RWPE1 (cell line): ENCODE results near the gene TLE4.

Experiments used
- CTCF ChIA-PET: fragments of 350-600 bp; sonication (Branson Sonifier 250); formaldehyde crosslinking; extraction: SDS; loops from one replicate; lab custom pipeline; 2021; lab: Yijun Ruan, JAX
- POLR2A ChIA-PET: fragments of 400-600 bp; formaldehyde crosslinking; extraction: SDS; loops from one replicate; lab custom pipeline; 2020; ENCODE audit warnings: antibody characterized with exemption; ENCODE audit not compliant: low non-redundant PET; lab: Yijun Ruan, JAX
- DNase-seq: peaks from one replicate; pipeline ENCODE4 v3.0.0; 2012; ENCODE audit warnings: low spot score
- H3K27ac ChIP-seq: fragments of 450-650 bp; 2 replicates; pipeline ENCODE4 v1.5.1; 2017
- TF ChIP-seq, protein P1 (sequence below): fragments of 450-650 bp; conservative IDR thresholded peaks from 2 replicates; pipeline ENCODE4 v1.5.1; 2017; ENCODE audit warnings: low read depth, mild to moderate bottlenecking

The TLE4 gene

GRCh38 chr9:79658926-79659325, 87.2 kb downstream of the TLE4 start:
- DNase-seq, result no peak
- ChIA-PET POLR2A (no interaction called here), CTCF (interaction anchor here (0.6 kb wide), 1 partner anchor 1642 kb away, joined by 3 read pairs; no protein-coding TSS in a partner anchor)
- TF ChIP-seq, protein P1, sequence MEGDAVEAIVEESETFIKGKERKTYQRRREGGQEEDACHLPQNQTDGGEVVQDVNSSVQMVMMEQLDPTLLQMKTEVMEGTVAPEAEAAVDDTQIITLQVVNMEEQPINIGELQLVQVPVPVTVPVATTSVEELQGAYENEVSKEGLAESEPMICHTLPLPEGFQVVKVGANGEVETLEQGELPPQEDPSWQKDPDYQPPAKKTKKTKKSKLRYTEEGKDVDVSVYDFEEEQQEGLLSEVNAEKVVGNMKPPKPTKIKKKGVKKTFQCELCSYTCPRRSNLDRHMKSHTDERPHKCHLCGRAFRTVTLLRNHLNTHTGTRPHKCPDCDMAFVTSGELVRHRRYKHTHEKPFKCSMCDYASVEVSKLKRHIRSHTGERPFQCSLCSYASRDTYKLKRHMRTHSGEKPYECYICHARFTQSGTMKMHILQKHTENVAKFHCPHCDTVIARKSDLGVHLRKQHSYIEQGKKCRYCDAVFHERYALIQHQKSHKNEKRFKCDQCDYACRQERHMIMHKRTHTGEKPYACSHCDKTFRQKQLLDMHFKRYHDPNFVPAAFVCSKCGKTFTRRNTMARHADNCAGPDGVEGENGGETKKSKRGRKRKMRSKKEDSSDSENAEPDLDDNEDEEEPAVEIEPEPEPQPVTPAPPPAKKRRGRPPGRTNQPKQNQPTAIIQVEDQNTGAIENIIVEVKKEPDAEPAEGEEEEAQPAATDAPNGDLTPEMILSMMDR, result no peak
- no peak overlapping the region for H3K27ac ChIP-seq

- no peak overlapping the region for H3K27ac ChIP-seq
- DNase-seq, result no peak
- ChIA-PET POLR2A (no interaction called here), CTCF (no interaction called here)
- TF ChIP-seq, protein P1, result no peak
These were observed 88.8 kb downstream of the TLE4 start for GRCh38 chr9:79660615-79661014.

DNA sequence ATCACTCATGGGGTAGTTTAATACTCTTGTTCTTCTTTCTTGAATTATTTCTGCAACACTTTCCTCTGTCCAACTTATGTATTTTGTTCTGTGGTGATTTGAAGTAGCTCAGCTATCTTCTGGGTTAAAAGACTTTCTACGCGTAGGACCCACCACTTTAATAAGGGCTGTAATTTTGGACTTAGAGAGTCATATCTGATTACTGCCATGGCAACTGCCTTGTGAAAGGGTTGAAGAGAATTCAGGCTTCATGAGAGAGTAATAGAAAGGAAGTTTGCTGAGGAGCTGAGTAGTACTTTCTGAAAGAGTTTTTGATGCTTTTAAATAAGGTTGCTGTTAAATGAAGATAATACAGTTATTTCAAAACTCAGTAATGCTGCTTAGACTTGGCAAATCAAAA, 89.5 kb downstream of the TLE4 start:
- TF ChIP-seq, protein P1, result no peak
- ChIA-PET POLR2A (no interaction called here), CTCF (no interaction called here)
- no peak for DNase-seq
- no peak overlapping the region for H3K27ac ChIP-seq

DNA sequence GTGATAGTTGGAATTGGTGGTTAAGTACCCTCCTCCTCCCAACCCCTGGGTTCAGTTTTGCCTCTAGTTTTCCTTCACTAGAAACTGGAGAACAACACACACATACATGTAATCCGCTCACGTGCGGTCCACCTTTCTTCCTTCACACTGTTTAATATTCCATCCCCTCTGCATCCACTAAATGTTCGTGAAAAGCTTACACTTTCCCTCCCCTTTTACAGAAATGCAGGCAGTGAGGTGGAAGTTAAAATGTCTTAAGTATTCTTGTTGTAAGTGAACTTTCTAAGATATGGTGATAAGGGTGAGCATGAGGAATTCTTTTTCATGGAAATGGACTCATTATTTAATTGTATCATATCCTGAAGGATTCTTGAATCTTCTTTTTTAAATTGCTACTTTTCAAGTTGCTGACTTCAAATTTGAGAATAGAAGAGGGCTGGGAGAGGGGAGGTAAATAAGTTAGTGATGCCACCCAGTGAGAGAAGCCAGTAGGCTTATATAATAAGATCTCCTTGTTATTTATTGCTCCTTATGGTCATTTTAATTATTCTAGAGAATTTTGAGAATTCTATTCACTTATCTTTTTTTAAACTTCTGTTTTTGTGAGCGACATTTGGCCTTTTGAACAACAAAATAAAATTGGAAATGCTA, 90.2 kb downstream of the TLE4 start:
- no peak for DNase-seq
- POLR2A ChIA-PET, result no interaction called here
- CTCF ChIA-PET, result interaction anchor here (0.6 kb wide), 1 partner anchor 400 kb away, joined by 3 read pairs; no protein-coding TSS in a partner anchor
- TF ChIP-seq, protein P1, result no peak
- H3K27ac ChIP-seq, result no peak overlapping the region

GRCh38 chr9:79662537-79662956, 90.8 kb downstream of the TLE4 start:
- DNase-seq, result no peak
- ChIA-PET CTCF (interaction anchor here (0.6 kb wide), 1 partner anchor 399 kb away, joined by 3 read pairs; no protein-coding TSS in a partner anchor), POLR2A (no interaction called here)
- TF ChIP-seq, protein P1, result no peak
- H3K27ac ChIP-seq, result no peak overlapping the region

- no peak for DNase-seq
- CTCF ChIA-PET, result no interaction called here
- no peak overlapping the region for H3K27ac ChIP-seq
- POLR2A ChIA-PET, result no interaction called here
- TF ChIP-seq, protein P1, result no peak
These were observed 91.5 kb downstream of the TLE4 start for GRCh38 chr9:79663300-79663699.
